Measurements from ENCODE around the gene SLC35A2.

- peak in 2 of 6 experiments; percentile 11 to 15 for TF ChIP-seq CTCF (IDR thresholded peaks at IDR 0.05)
- peak in 3 of 4 donors; percentile 85 to 98 (median 97) for TF ChIP-seq POLR2A (IDR thresholded peaks at IDR 0.05)
Observed at GRCh38 chrX:48918643-48919340, 7.3 kb upstream of the SLC35A2 start, which contains the start of gene PIM2.
